ENCODE results near the gene LRG1.

The LRG1 gene

GRCh38 chr19:4548238-4548584 is 8.4 kb upstream of the LRG1 start (continued):
- TF ChIP-seq ZNF140 (tag by site-specific recombination; IDR thresholded peaks at IDR 0.05): no peak

GRCh38 chr19:4547303-4548237 is 7.7 kb upstream of the LRG1 start:
- ChIA-PET CTCF (interaction anchor here (0.6 to 1.5 kb wide), 12 partner anchors 8 to 280 kb away, joined by 3 to 5 read pairs (median 3); no protein-coding TSS in a partner anchor), POLR2A (no interaction called here)
- TF ChIP-seq ZNF544 (tag by site-specific recombination; IDR thresholded peaks at IDR 0.05) (no peak), ZNF16 (tag by site-specific recombination; IDR thresholded peaks at IDR 0.05; ENCODE audit: low read depth) (peak; percentile 96), ZNF311 (tag by site-specific recombination; IDR thresholded peaks at IDR 0.05; ENCODE audit: borderline replicate concordance) (no peak), ZBTB20 (tag by site-specific recombination; IDR thresholded peaks at IDR 0.05) (no peak), KLF8 (tag by site-specific recombination; IDR thresholded peaks at IDR 0.05) (peak; percentile 48; the same call in 1 of the 2 replicates), MYNN (tag by site-specific recombination; IDR thresholded peaks at IDR 0.05; ENCODE audit: borderline replicate concordance) (no peak), ZNF202 (tag by site-specific recombination; IDR thresholded peaks at IDR 0.05; ENCODE audit: borderline replicate concordance) (no peak), ZNF580 (tag by site-specific recombination; IDR thresholded peaks at IDR 0.05) (peak; percentile 73; the same call in 1 of the 2 replicates), ZNF623 (tag by site-specific recombination; IDR thresholded peaks at IDR 0.05) (peak; percentile 99), HOXC10 (CRISPR knock-in tag; IDR thresholded peaks at IDR 0.05) (no peak), SP7 (tag by site-specific recombination; IDR thresholded peaks at IDR 0.05) (0 out of 2 replicates have a peak, but pooled peaks have one; percentile 14), PBX3 (CRISPR knock-in tag; IDR thresholded peaks at IDR 0.05) (no peak)
- TF ChIP-seq, protein P1, sequence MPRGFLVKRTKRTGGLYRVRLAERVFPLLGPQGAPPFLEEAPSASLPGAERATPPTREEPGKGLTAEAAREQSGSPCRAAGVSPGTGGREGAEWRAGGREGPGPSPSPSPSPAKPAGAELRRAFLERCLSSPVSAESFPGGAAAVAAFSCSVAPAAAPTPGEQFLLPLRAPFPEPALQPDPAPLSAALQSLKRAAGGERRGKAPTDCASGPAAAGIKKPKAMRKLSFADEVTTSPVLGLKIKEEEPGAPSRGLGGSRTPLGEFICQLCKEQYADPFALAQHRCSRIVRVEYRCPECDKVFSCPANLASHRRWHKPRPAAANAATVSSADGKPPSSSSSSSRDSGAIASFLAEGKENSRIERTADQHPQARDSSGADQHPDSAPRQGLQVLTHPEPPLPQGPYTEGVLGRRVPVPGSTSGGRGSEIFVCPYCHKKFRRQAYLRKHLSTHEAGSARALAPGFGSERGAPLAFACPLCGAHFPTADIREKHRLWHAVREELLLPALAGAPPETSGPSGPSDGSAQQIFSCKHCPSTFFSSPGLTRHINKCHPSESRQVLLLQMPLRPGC (tag by site-specific recombination; IDR thresholded peaks at IDR 0.05): no peak
- TF ChIP-seq, protein P2, sequence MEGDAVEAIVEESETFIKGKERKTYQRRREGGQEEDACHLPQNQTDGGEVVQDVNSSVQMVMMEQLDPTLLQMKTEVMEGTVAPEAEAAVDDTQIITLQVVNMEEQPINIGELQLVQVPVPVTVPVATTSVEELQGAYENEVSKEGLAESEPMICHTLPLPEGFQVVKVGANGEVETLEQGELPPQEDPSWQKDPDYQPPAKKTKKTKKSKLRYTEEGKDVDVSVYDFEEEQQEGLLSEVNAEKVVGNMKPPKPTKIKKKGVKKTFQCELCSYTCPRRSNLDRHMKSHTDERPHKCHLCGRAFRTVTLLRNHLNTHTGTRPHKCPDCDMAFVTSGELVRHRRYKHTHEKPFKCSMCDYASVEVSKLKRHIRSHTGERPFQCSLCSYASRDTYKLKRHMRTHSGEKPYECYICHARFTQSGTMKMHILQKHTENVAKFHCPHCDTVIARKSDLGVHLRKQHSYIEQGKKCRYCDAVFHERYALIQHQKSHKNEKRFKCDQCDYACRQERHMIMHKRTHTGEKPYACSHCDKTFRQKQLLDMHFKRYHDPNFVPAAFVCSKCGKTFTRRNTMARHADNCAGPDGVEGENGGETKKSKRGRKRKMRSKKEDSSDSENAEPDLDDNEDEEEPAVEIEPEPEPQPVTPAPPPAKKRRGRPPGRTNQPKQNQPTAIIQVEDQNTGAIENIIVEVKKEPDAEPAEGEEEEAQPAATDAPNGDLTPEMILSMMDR (tag by site-specific recombination; IDR thresholded peaks at IDR 0.05): peak; percentile 54
- TF ChIP-seq, protein P3, sequence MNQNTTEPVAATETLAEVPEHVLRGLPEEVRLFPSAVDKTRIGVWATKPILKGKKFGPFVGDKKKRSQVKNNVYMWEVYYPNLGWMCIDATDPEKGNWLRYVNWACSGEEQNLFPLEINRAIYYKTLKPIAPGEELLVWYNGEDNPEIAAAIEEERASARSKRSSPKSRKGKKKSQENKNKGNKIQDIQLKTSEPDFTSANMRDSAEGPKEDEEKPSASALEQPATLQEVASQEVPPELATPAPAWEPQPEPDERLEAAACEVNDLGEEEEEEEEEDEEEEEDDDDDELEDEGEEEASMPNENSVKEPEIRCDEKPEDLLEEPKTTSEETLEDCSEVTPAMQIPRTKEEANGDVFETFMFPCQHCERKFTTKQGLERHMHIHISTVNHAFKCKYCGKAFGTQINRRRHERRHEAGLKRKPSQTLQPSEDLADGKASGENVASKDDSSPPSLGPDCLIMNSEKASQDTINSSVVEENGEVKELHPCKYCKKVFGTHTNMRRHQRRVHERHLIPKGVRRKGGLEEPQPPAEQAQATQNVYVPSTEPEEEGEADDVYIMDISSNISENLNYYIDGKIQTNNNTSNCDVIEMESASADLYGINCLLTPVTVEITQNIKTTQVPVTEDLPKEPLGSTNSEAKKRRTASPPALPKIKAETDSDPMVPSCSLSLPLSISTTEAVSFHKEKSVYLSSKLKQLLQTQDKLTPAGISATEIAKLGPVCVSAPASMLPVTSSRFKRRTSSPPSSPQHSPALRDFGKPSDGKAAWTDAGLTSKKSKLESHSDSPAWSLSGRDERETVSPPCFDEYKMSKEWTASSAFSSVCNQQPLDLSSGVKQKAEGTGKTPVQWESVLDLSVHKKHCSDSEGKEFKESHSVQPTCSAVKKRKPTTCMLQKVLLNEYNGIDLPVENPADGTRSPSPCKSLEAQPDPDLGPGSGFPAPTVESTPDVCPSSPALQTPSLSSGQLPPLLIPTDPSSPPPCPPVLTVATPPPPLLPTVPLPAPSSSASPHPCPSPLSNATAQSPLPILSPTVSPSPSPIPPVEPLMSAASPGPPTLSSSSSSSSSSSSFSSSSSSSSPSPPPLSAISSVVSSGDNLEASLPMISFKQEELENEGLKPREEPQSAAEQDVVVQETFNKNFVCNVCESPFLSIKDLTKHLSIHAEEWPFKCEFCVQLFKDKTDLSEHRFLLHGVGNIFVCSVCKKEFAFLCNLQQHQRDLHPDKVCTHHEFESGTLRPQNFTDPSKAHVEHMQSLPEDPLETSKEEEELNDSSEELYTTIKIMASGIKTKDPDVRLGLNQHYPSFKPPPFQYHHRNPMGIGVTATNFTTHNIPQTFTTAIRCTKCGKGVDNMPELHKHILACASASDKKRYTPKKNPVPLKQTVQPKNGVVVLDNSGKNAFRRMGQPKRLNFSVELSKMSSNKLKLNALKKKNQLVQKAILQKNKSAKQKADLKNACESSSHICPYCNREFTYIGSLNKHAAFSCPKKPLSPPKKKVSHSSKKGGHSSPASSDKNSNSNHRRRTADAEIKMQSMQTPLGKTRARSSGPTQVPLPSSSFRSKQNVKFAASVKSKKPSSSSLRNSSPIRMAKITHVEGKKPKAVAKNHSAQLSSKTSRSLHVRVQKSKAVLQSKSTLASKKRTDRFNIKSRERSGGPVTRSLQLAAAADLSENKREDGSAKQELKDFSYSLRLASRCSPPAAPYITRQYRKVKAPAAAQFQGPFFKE (tag by site-specific recombination; IDR thresholded peaks at IDR 0.05; ENCODE audit: borderline replicate concordance): no peak
- Histone ChIP-seq H3K4me1 (ENCODE audit: control insufficient read depth, insufficient read depth, low read length) (no peaks in the 10 kb centered on the region), H3K4me3 (ENCODE audit: low read depth, low read length) (no peak overlapping the region), H3K36me3 (ENCODE audit: control insufficient read depth in 2 of 2, insufficient read depth in 1 of 2, low read length in 2 of 2) (peaks cover 0 to 17% of the 10 kb centered on the region in 2 experiments; a peak in 2 of 3 replicates), H3K27ac (ENCODE audit: extremely low read depth, low read depth, low read length) (no peak overlapping the region), H3K9me3 (ENCODE audit: control insufficient read depth, insufficient read depth, low read depth, low read length) (no peaks in the 10 kb centered on the region)
